UCSD-AML1 (cell line): ENCODE results near the gene MRPL51.
A peak's percentile ranks its signal among the peaks of the same experiment; 100 is the strongest.
"Not testable (repeated sequence)": the region's sequence is repeated elsewhere in the genome, so short reads cannot be mapped to it uniquely, and the experiment has no call there.

Source experiments
- DNase-seq: peaks from one replicate; lab custom pipeline; 2025; ENCODE audit not compliant: unreplicated experiment; lab: John Stamatoyannopoulos, UW

MRPL51 gene

DNA sequence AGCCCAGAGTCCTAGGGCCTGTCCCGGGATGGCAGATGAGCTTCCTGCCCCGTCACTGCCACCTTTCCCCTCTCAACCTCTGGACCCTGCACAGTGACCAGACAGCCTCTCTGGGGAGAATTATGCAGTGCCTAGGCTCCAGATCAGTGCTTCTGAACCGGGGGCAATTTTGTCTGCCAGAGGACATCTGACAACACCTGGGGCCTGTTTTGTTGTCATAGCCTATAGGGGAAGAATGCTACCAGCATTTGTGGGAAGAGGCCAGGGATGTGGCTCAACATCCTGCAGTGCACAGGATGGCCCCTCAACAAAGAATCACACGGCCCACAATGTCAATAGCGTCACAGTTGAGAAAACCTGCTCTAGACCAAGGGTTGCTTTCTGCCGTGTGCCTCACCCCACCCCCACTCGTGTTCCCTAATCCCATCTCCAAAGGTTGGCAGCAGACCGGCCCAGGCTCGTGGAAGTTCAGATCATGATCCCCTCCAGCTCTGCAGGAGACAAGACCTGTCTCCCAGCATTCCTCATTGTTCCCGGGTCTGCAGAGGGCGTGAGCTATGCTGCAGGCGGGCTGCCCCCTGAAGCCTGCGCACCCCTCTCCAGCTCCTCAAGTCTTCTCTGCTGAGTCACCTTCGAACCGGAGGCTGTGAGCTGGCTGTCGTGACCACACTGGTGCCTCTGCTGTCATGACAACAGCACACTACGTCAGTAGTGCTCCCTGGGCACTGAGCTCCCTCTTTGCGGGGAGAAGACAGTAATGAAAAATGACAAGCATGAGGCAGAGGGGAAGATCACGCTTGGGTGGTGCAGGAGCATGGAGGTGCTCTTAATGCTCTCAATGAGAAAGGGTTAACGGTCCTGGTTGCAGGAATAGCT lies 39.2 kb upstream of the MRPL51 start:
- peak; percentile 82 for DNase-seq

GRCh38 chr12:6530576-6531260 lies 37.7 kb upstream of the MRPL51 start:
- no peak for DNase-seq

DNA sequence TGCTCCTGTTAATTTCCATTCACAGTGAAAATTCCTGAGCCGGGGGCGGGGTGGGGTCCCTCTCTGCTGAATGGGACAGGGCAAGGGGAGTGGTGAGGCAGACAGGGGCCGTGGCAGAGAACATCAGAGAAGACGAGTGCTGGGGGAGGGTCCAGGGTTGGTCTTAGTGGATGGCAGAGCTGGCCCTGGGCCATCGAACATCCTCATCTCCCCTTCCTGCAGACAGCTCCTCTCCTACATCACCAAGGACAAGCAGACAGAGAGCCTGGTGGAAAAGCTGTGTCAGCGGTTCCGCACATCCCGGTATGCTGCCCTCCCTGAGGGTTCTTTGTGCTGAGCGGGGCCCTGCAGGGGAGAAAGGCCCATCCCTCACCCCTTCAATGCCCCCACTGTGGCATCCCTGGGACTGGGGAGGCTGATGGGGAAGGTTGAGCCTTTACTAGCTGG lies 36.3 kb upstream of the MRPL51 start:
- no peak for DNase-seq

- no peak for DNase-seq
These were observed 35.6 kb upstream of the MRPL51 start for GRCh38 chr12:6528539-6529235.

DNA sequence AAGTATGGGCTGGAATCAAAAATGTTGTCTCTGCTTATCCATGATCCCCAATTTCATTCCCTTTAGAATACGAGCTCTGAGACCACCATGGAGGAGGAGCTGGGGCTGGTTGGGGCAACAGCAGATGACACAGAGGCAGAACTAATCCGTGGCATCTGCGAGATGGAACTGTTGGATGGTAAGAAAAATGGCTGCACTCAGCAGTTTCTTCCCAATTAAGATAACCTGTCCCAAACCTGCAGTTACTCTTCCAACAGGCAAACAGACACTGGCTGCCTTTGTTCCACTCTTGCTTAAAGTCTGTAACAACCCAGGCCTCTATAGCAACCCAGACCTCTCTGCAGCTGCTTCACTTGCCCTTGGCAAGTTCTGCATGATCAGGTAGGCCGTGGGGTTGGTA lies 34.6 kb upstream of the MRPL51 start:
- DNase-seq: no peak

GRCh38 chr12:6526766-6527525 lies 33.9 kb upstream of the MRPL51 start:
- no peak for DNase-seq

DNA sequence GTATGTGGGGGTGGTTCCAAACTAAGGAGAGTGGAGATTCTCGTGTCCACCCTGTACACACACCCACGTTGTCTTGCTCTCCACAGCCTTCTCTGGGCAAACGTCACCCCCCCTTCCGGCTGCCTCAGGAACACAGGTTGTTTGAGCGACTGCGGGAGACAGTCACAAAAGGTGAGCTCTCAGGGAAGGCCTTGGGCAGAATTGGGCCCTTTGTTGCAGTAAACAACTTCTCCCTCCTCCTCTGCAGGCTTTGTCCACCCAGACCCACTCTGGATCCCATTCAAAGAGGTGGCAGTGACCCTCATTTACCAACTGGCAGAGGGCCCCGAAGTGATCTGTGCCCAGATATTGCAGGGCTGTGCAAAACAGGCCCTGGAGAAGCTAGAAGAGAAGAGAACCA lies 33.1 kb upstream of the MRPL51 start:
- no peak for DNase-seq

DNA sequence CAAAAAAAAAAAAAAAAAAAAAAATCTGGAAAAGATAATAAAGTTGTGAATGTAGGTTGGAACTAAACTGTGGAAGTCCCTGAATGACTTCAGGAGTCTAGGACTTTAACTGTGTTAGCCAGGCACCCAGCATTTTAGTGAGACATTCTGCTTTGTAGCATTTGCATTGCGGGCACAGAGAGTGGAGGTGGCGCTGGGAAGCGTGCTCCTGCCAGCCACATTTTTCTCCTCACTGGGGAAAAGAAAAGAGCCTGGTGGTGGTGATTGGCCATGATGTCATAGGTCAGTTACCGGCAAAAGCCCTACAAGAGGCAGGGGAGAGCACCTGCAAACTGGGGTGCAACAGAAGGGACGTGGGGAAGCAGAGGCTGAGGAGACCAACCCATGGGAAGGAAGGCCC lies 31.6 kb upstream of the MRPL51 start:
- DNase-seq: no peak

- DNase-seq: no peak
These were observed 30.6 kb upstream of the MRPL51 start for GRCh38 chr12:6523708-6524107.

- DNase-seq: no peak
These were observed 29.1 kb upstream of the MRPL51 start for GRCh38 chr12:6522193-6522592.

DNA sequence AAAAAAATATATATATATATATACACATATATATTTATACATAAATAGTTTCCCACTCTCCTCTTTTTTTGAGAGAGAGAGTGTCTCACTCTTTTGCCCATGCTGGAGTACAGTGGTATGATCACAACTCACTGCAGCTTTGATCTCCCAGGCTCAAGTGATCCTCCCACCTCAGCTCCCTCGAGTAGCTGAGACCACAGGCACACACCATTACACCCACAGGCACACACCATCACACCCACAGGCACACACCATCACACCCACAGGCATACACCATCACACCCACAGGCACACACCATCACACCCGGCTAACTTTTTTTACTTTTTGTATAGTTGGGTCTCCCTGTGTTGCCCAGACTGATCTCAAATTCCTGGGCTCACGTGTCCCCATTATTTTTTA lies 27.1 kb upstream of the MRPL51 start:
- DNase-seq: no peak

- no peak for DNase-seq
These were observed 15.0 kb upstream of the MRPL51 start for GRCh38 chr12:6508087-6508486.

GRCh38 chr12:6507102-6507998 lies 14.3 kb upstream of the MRPL51 start:
- DNase-seq: no peak

GRCh38 chr12:6500466-6500865 lies 7.4 kb upstream of the MRPL51 start:
- no peak for DNase-seq

GRCh38 chr12:6497291-6497690 lies 4.2 kb upstream of the MRPL51 start:
- not testable (repeated sequence) for DNase-seq

- DNase-seq: no peak
These were observed 1.9 kb upstream of the MRPL51 start for GRCh38 chr12:6494968-6495367.

GRCh38 chr12:6494258-6494743 lies 1.2 kb upstream of the MRPL51 start:
- DNase-seq: no peak

GRCh38 chr12:6493497-6494257 lies 615 bp upstream of the MRPL51 start, which contains the start of gene NCAPD2:
NCAPD2 (plus strand) TSS chr12:6494102; CDS start chr12:6495099, 997 bp downstream.
- peak; percentile 95 for DNase-seq

DNA sequence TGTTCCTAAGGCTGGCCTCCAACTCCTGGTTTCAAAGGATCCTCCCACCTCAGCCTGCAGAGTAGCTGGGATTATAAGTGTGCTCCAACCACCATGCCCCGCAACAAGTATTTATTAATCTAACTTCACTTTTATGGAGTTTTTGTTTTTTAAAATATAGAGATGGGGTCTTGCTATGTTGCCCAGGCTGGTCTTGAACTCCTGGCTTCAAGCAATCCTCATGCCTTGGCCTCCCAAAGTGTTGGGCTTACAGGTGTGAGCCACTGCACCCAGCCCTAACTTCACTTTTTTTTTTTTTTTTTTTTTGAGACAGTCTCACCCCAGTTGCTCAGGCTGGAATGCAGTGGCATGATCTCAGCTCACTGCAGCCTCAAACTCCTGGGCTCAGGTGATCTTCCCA lies 2.4 kb downstream of the MRPL51 start:
- not testable (repeated sequence) for DNase-seq
